ENCODE data around the gene SLC9A7.
A peak's percentile ranks its signal among the peaks of the same experiment; 100 is the strongest.

SLC9A7 gene

GRCh38 chrX:46647251-46647650, 111.7 kb downstream of the SLC9A7 start:
- H3K9ac ChIP-seq (ENCODE audit: low read depth, low read length): peak overlapping the region; percentile 9; the same call in 1 of the 2 replicates
- H3K27ac ChIP-seq (ENCODE audit: low read depth, low read length): peak overlapping the region; percentile 50; the same call in 1 of the 2 replicates
- 69% methylated on average over 5 of the region's 5 CpGs for WGBS
- no peaks in the 10 kb centered on the region for H3K9me3 ChIP-seq (ENCODE audit: insufficient read depth, low read depth, low read length)
- no peak overlapping the region for H3K4me3 ChIP-seq (ENCODE audit: low read length)
- peaks cover 45% of the 10 kb centered on the region for H3K4me1 ChIP-seq (ENCODE audit: insufficient read depth, low read length)
- H3K36me3 ChIP-seq (ENCODE audit: insufficient read depth, low read length): peaks cover 9% of the 10 kb centered on the region
- H3K27me3 ChIP-seq (ENCODE audit: insufficient read depth, low read length): no peaks in the 10 kb centered on the region

- peaks cover 38% of the 10 kb centered on the region for H3K4me1 ChIP-seq (ENCODE audit: insufficient read depth, low read length)
- H3K4me3 ChIP-seq (ENCODE audit: low read length): no peak overlapping the region
Observed at GRCh38 chrX:46645614-46646013, 113.3 kb downstream of the SLC9A7 start.

GRCh38 chrX:46643636-46644035, 115.3 kb downstream of the SLC9A7 start:
- Histone ChIP-seq H3K27ac (ENCODE audit: low read depth, low read length) (no peak overlapping the region), H3K4me3 (ENCODE audit: low read length) (no peak overlapping the region), H3K9ac (ENCODE audit: low read depth, low read length) (no peak overlapping the region), H3K4me1 (ENCODE audit: insufficient read depth, low read length) (peaks cover 20% of the 10 kb centered on the region), H3K36me3 (ENCODE audit: insufficient read depth, low read length) (peaks cover 9% of the 10 kb centered on the region), H3K27me3 (ENCODE audit: insufficient read depth, low read length) (no peaks in the 10 kb centered on the region), H3K9me3 (ENCODE audit: insufficient read depth, low read depth, low read length) (no peaks in the 10 kb centered on the region)
- WGBS: 100% methylated on average over 1 of the region's 3 CpGs

More at GRCh38 chrX:46645614-46646013, 113.3 kb downstream of the SLC9A7 start:
- Histone ChIP-seq H3K27me3 (ENCODE audit: insufficient read depth, low read length) (no peaks in the 10 kb centered on the region), H3K36me3 (ENCODE audit: insufficient read depth, low read length) (peaks cover 9% of the 10 kb centered on the region), H3K27ac (ENCODE audit: low read depth, low read length) (no peak overlapping the region), H3K9ac (ENCODE audit: low read depth, low read length) (no peak overlapping the region), H3K9me3 (ENCODE audit: insufficient read depth, low read depth, low read length) (no peaks in the 10 kb centered on the region)
- WGBS: 95% methylated on average over 3 of the region's 4 CpGs

GRCh38 chrX:46642145-46642544, 116.8 kb downstream of the SLC9A7 start:
- Histone ChIP-seq H3K9ac (ENCODE audit: low read depth, low read length) (no peak overlapping the region), H3K27ac (ENCODE audit: low read depth, low read length) (no peak overlapping the region), H3K4me3 (ENCODE audit: low read length) (no peak overlapping the region), H3K4me1 (ENCODE audit: insufficient read depth, low read length) (peaks cover 5% of the 10 kb centered on the region; the same call in 1 of the 2 replicates), H3K27me3 (ENCODE audit: insufficient read depth, low read length) (no peaks in the 10 kb centered on the region), H3K9me3 (ENCODE audit: insufficient read depth, low read depth, low read length) (no peaks in the 10 kb centered on the region), H3K36me3 (ENCODE audit: insufficient read depth, low read length) (peaks cover 6% of the 10 kb centered on the region)
- 73% methylated on average over 4 of the region's 4 CpGs for WGBS

- no peaks in the 10 kb centered on the region for H3K9me3 ChIP-seq (ENCODE audit: insufficient read depth, low read depth, low read length)
- no peaks in the 10 kb centered on the region for H3K27me3 ChIP-seq (ENCODE audit: insufficient read depth, low read length)
- peaks cover 3% of the 10 kb centered on the region; the same call in 1 of the 2 replicates for H3K36me3 ChIP-seq (ENCODE audit: insufficient read depth, low read length)
- H3K9ac ChIP-seq (ENCODE audit: low read depth, low read length): no peak overlapping the region
- no peak overlapping the region for H3K27ac ChIP-seq (ENCODE audit: low read depth, low read length)
- no peaks in the 10 kb centered on the region; the same call in 1 of the 2 replicates for H3K4me1 ChIP-seq (ENCODE audit: insufficient read depth, low read length)
- H3K4me3 ChIP-seq (ENCODE audit: low read length): no peak overlapping the region
- 67% methylated on average over 1 of the region's 2 CpGs for WGBS
Observed at GRCh38 chrX:46637938-46638337, 121.0 kb downstream of the SLC9A7 start.

GRCh38 chrX:46636223-46636622, 122.7 kb downstream of the SLC9A7 start:
- peaks cover 7% of the 10 kb centered on the region; the same call in 1 of the 2 replicates for H3K36me3 ChIP-seq (ENCODE audit: insufficient read depth, low read length)
- H3K27me3 ChIP-seq (ENCODE audit: insufficient read depth, low read length): no peaks in the 10 kb centered on the region
- H3K9me3 ChIP-seq (ENCODE audit: insufficient read depth, low read depth, low read length): no peaks in the 10 kb centered on the region
- no peak overlapping the region for H3K4me3 ChIP-seq (ENCODE audit: low read length)
- no peak overlapping the region for H3K9ac ChIP-seq (ENCODE audit: low read depth, low read length)
- H3K4me1 ChIP-seq (ENCODE audit: insufficient read depth, low read length): no peaks in the 10 kb centered on the region; the same call in 1 of the 2 replicates
- no peak overlapping the region for H3K27ac ChIP-seq (ENCODE audit: low read depth, low read length)
- WGBS: 92% methylated on average over 6 of the region's 6 CpGs

GRCh38 chrX:46635186-46635585, 123.7 kb downstream of the SLC9A7 start:
- H3K27ac ChIP-seq (ENCODE audit: low read depth, low read length): no peak overlapping the region
- H3K27me3 ChIP-seq (ENCODE audit: insufficient read depth, low read length): no peaks in the 10 kb centered on the region
- H3K4me1 ChIP-seq (ENCODE audit: insufficient read depth, low read length): no peaks in the 10 kb centered on the region; the same call in 1 of the 2 replicates
- H3K9me3 ChIP-seq (ENCODE audit: insufficient read depth, low read depth, low read length): no peaks in the 10 kb centered on the region
- WGBS: 93% methylated on average over 2 of the region's 2 CpGs
- H3K36me3 ChIP-seq (ENCODE audit: insufficient read depth, low read length): peaks cover 9% of the 10 kb centered on the region; the same call in 1 of the 2 replicates
- no peak overlapping the region for H3K4me3 ChIP-seq (ENCODE audit: low read length)
- H3K9ac ChIP-seq (ENCODE audit: low read depth, low read length): no peak overlapping the region

- Histone ChIP-seq H3K36me3 (ENCODE audit: insufficient read depth, low read length) (peaks cover 9% of the 10 kb centered on the region; the same call in 1 of the 2 replicates), H3K27me3 (ENCODE audit: insufficient read depth, low read length) (no peaks in the 10 kb centered on the region), H3K4me3 (ENCODE audit: low read length) (no peak overlapping the region), H3K9me3 (ENCODE audit: insufficient read depth, low read depth, low read length) (no peaks in the 10 kb centered on the region), H3K9ac (ENCODE audit: low read depth, low read length) (no peak overlapping the region), H3K4me1 (ENCODE audit: insufficient read depth, low read length) (no peaks in the 10 kb centered on the region; the same call in 1 of the 2 replicates), H3K27ac (ENCODE audit: low read depth, low read length) (no peak overlapping the region)
- whole genome bisulfite sequencing: 97% methylated on average over 2 of the region's 3 CpGs
Observed at GRCh38 chrX:46634577-46634976, 124.3 kb downstream of the SLC9A7 start.

- Histone ChIP-seq H3K9ac (ENCODE audit: low read depth, low read length) (no peak overlapping the region), H3K36me3 (ENCODE audit: insufficient read depth, low read length) (peaks cover 8% of the 10 kb centered on the region; the same call in 1 of the 2 replicates), H3K27me3 (ENCODE audit: insufficient read depth, low read length) (no peaks in the 10 kb centered on the region), H3K4me1 (ENCODE audit: insufficient read depth, low read length) (peaks cover 12% of the 10 kb centered on the region), H3K4me3 (ENCODE audit: low read length) (no peak overlapping the region), H3K9me3 (ENCODE audit: insufficient read depth, low read depth, low read length) (no peaks in the 10 kb centered on the region), H3K27ac (ENCODE audit: low read depth, low read length) (no peak overlapping the region)
- WGBS: 100% methylated on average over 1 of the region's 1 CpG
Observed at GRCh38 chrX:46630141-46630540, 128.8 kb downstream of the SLC9A7 start.

GRCh38 chrX:46628460-46629371, 130.2 kb downstream of the SLC9A7 start:
- no peaks in the 10 kb centered on the region for H3K27me3 ChIP-seq (ENCODE audit: insufficient read depth, low read length)
- H3K9ac ChIP-seq (ENCODE audit: low read depth, low read length): no peak overlapping the region
- no peak overlapping the region for H3K4me3 ChIP-seq (ENCODE audit: low read length)
- 77% methylated on average over 6 of the region's 6 CpGs for WGBS
- H3K27ac ChIP-seq (ENCODE audit: low read depth, low read length): no peak overlapping the region
- H3K9me3 ChIP-seq (ENCODE audit: insufficient read depth, low read depth, low read length): no peaks in the 10 kb centered on the region
- peaks cover 12% of the 10 kb centered on the region for H3K4me1 ChIP-seq (ENCODE audit: insufficient read depth, low read length)
- peaks cover 6% of the 10 kb centered on the region; the same call in 1 of the 2 replicates for H3K36me3 ChIP-seq (ENCODE audit: insufficient read depth, low read length)

- peaks cover 6% of the 10 kb centered on the region; the same call in 1 of the 2 replicates for H3K36me3 ChIP-seq (ENCODE audit: insufficient read depth, low read length)
- peaks cover 12% of the 10 kb centered on the region for H3K4me1 ChIP-seq (ENCODE audit: insufficient read depth, low read length)
- no peak overlapping the region for H3K9ac ChIP-seq (ENCODE audit: low read depth, low read length)
- no peak overlapping the region for H3K27ac ChIP-seq (ENCODE audit: low read depth, low read length)
- H3K4me3 ChIP-seq (ENCODE audit: low read length): no peak overlapping the region
- H3K9me3 ChIP-seq (ENCODE audit: insufficient read depth, low read depth, low read length): no peaks in the 10 kb centered on the region
- H3K27me3 ChIP-seq (ENCODE audit: insufficient read depth, low read length): no peaks in the 10 kb centered on the region
- 78% methylated on average over 10 of the region's 10 CpGs for WGBS
Observed at GRCh38 chrX:46627711-46628419, 131.1 kb downstream of the SLC9A7 start.

Data from HUES64 (cell line).